C1 segment of cervical spinal cord (tissue), 14 donors: ENCODE results near the gene ANKRD36C.
"Not testable (repeated sequence)": the region's sequence is repeated elsewhere in the genome, so short reads cannot be mapped to it uniquely, and the experiment has no call there.

Experiments
- DNase-seq, 14 donors: peaks; one replicate each; lab custom pipeline; 2025; lab: John Stamatoyannopoulos, UW

Gene ANKRD36C

GRCh38 chr2:95799147-95799889 lies 192.3 kb downstream of the ANKRD36C start:
- DNase-seq = not testable (repeated sequence)

DNA sequence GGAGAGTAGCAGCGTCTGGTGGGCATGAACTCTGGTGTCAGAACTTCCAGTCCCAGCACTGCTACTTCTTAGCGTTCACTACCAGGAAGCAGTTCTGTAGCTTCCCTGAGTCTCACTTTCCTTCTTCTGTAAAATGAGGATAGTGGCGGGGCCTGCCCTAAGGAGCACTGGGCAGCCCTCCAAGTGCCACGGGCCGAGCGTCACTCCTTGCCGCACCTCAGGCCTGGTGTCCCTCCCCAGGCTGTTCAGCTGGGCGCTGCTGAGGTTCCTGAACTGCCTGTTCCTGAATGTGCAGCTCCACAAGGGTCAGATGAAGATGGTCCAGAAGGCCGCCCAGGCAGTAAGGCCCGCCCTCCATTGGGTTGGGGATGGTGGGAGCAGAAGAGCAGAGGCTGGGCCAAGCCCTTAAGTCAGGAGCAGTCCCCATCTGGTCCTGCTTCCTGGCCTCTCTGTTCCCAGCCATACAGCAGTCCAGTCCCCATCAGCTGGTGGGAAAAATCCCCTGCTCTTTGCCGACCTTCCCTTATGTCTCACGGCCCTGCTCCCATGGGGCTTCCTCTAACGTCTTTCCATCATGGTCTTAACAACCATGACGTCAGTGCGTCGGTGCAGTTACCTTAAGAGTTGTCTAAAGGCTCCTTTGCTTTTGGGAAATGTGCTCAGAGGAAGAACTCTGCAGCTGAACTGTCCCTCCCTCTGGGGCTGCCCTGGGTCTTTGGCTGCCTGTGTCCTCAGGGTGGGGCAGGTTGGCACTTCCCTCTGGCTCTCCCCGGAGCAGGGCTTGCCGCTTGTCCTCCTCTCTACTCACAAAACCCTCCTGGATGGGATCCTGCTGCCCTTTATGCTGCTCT lies 195.2 kb downstream of the ANKRD36C start:
- not testable (repeated sequence) for DNase-seq

GRCh38 chr2:95793970-95794369 lies 197.7 kb downstream of the ANKRD36C start:
- not testable (repeated sequence) for DNase-seq

GRCh38 chr2:95790180-95790579 lies 201.4 kb downstream of the ANKRD36C start:
- DNase-seq = not testable (repeated sequence)

DNA sequence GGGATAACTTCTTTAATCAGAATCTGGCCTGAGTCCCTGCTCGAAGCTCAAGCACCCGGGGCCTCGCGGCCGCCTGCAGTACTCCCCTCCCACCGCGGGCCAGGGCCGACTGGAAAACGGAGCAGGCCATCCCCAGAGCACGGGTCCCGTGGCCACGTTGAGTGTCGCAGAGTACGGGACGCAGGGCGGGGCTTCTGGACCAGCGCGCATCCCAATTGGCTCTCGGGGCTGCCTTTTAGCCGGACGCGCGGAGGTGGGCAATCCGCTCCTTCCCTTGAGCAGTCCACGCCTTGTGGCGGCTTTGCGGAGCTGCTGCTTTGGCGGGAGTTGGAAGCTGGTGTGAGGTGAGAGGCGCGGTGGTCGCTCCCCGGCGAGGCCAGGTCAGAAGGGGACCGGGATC lies 202.2 kb downstream of the ANKRD36C start:
- not testable (repeated sequence) for DNase-seq

DNA sequence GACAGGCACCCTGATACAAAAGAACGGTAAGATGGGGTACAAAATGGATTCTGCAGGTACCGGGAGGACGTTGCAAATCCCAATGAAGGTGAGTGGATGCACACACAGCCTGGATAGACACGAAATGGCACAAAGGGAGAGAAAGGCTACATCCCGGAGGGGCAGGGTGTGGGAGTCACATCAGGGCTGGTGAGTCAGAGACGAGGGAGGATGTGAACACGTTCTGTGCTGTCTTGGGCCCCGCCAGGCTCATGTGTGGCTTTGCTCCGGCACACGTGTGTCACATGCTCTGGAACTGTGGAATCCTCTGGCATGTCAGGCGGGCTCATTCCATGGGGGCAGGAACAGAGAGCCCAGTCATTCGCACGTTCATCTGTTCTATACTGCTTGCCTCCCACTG lies 203.0 kb downstream of the ANKRD36C start:
- DNase-seq = not testable (repeated sequence)
